Stimulated activated CD8-positive, alpha-beta memory T cell treated with anti-CD3 and anti-CD28 coated beads, Interleukin-7, amount 100 ng/mL, for 24 hours (primary cell): Measurements from ENCODE around the gene NCS1.

Experiments
- DNase-seq: peaks from one replicate; pipeline ENCODE4 v3.0.0-alpha.2; 2020; ENCODE audit warnings: low read depth

The NCS1 gene

GRCh38 chr9:130194378-130194932 lies 22.3 kb downstream of the NCS1 start:
- DNase-seq = no peak

GRCh38 chr9:130195638-130196037 lies 23.4 kb downstream of the NCS1 start:
- DNase-seq = no peak

GRCh38 chr9:130196643-130197042 lies 24.4 kb downstream of the NCS1 start:
- no peak for DNase-seq

- no peak for DNase-seq
Measured at GRCh38 chr9:130197386-130197785, 25.2 kb downstream of the NCS1 start.

GRCh38 chr9:130197888-130198287 lies 25.7 kb downstream of the NCS1 start:
- no peak for DNase-seq

- no peak for DNase-seq
Measured at GRCh38 chr9:130198501-130199179, 26.4 kb downstream of the NCS1 start.

GRCh38 chr9:130199605-130200004 lies 27.4 kb downstream of the NCS1 start:
- DNase-seq = no peak

- DNase-seq = no peak
Measured at GRCh38 chr9:130200038-130200849, 28.0 kb downstream of the NCS1 start.

GRCh38 chr9:130201399-130201873 lies 29.2 kb downstream of the NCS1 start:
- DNase-seq = no peak

GRCh38 chr9:130201974-130202373 lies 29.8 kb downstream of the NCS1 start:
- no peak for DNase-seq

GRCh38 chr9:130204341-130204740 lies 32.1 kb downstream of the NCS1 start:
- no peak for DNase-seq

GRCh38 chr9:130204959-130205358 lies 32.8 kb downstream of the NCS1 start:
- DNase-seq = no peak

- DNase-seq = no peak
Measured at GRCh38 chr9:130205912-130206311, 33.7 kb downstream of the NCS1 start.

GRCh38 chr9:130206579-130206978 lies 34.4 kb downstream of the NCS1 start:
- no peak for DNase-seq

GRCh38 chr9:130207241-130207992 lies 35.2 kb downstream of the NCS1 start:
- no peak for DNase-seq

- DNase-seq = no peak
Measured at GRCh38 chr9:130208600-130209347, 36.6 kb downstream of the NCS1 start.

GRCh38 chr9:130209422-130209821 lies 37.2 kb downstream of the NCS1 start:
- DNase-seq = no peak

GRCh38 chr9:130211548-130212226 lies 39.5 kb downstream of the NCS1 start:
- DNase-seq = no peak

- DNase-seq = no peak
Measured at GRCh38 chr9:130212543-130213297, 40.5 kb downstream of the NCS1 start.
